Sigmoid colon (tissue), 3 donors: ENCODE measurements around the gene ACADS.

Experiments
- CTCF ChIP-seq, 4 experiments: fragments of 450-650 bp in 3 of 4; fragments of 200-600 bp in 1 of 4; IDR thresholded peaks; one replicate each; pipeline ENCODE4 v1.5.1; 2016 to 2019; ENCODE audit warnings: antibody characterized with exemption in 4 of 4, mild to moderate bottlenecking in 3 of 4, moderate library complexity in 2 of 4
- POLR2A ChIP-seq, 2 donors: fragments of 450-650 bp; IDR thresholded peaks; one replicate each; pipeline ENCODE4 v1.6.1; 2016; ENCODE audit warnings: antibody characterized with exemption in 2 of 2, mild to moderate bottlenecking in 2 of 2, moderate library complexity in 2 of 2

- TF ChIP-seq POLR2A (IDR thresholded peaks at IDR 0.05) (no peak), CTCF (IDR thresholded peaks at IDR 0.05) (no peak)
Observed at GRCh38 chr12:120711411-120711810, 14.2 kb upstream of the ACADS start.
